Amygdala (tissue), 56 donors: Measurements from ENCODE around the gene EEIG1.
A peak's percentile ranks its signal among the peaks of the same experiment; 100 is the strongest.
"Not testable (repeated sequence)": the region's sequence is repeated elsewhere in the genome, so short reads cannot be mapped to it uniquely, and the experiment has no call there.

Experiments used
- DNase-seq, 56 donors: peaks; one replicate each; lab custom pipeline; 2025; lab: John Stamatoyannopoulos, UW

The EEIG1 gene

DNA sequence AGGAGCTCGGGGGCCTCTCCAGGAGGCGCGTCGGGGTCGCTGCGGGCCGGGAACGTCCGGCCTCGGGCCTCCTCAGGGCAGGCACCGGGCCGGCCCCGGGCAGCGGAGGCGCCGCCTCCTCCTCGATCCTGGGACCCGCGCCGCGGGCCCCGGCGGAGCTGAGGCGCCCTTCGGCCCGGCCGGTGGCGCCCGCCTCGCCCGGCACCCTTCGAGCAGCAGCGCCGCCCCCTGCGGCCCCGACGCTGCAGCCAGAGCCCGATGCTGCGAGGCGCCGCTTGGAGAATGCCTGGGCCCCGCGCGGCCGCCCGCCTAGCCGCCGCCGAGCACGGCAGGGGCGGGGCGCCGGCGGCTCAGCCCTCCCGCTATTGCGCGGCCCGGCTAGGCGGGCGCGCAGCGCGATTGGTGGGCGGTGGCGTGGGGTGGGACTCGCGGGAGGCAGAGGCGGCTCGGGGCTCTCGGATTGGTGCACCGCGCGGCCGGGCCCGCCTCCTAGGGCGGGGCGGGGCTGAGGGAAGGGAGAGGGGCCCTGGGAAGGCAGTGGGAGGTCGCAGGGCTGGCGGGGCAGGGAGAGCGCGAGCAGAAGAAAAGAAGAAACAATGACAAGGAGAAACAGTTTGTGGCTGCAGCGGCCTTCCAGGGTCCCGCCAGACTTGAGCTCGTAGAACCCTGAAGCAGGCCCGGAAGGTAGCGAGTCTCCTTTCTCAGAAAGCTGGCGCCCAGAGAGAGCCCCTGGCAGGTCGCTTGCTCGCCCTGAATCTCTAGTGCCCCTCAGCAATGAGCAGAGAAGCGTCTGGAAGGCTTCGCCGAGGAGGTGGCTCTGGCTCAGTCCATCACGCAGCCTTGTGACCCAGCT, at the start of gene EEIG1:
EEIG1 (minus strand) TSS at position 284 of the 853 bp plus-strand sequence. CDS start 852 bp downstream, outside the sequence.
- DNase-seq: peak in 54 of 56 donors; percentile 63 to 97 (median 93)

DNA sequence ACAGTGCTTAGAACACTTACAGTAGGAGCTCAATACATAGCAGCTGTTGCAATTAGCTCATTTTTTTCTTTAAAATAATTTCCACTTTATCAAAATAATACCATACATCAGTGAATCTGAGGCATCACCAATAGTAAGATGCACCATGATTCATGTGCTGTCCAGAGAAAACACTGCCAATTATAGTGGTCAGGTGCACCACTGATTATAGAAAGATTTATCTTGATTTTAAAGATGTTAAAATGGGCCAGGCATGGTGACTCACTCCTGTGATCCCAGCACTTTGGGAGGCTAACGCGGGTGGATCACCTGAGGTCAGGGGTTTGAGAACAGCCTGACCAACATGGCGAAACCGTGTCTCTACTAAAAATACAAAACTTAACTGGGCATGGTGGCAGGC, 46.9 kb upstream of the EEIG1 start:
- DNase-seq: no peak

DNA sequence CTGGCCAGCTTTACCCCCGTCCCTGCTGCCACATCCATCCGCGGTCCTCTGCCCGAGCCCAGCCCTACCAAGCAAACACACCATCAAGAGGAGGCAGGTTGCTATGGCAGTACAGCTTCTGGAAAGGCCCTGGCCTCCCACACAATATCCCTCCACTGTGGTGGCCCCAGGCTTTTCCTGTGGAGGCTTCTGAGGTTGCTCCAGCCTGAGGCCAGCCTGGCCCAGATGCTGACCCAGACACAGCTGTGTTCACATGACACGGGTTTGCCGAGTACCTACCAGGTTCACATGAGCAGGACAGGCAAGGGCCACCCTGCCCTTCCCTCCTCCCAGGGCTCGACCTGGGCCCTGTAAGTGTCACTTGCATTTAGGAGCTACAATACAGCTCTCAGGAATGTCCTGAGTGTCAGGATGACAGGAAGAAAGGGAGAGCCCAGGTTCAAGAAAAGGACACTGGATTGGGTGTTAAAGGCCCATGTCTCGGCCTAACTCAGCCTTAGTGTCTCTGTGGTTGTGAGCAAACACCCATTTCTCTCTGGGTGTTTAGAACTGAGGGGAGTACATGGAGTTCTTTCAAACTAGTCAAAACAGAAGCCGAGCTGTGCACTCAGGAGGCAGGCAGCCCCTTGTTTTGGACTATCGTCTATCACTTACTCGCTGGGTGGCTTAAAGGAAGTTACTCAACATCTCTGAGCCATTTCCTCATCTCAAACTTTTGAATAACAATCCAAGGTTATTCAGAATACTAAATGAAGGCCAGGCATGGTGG, 46.2 kb upstream of the EEIG1 start:
- DNase-seq: no peak

DNA sequence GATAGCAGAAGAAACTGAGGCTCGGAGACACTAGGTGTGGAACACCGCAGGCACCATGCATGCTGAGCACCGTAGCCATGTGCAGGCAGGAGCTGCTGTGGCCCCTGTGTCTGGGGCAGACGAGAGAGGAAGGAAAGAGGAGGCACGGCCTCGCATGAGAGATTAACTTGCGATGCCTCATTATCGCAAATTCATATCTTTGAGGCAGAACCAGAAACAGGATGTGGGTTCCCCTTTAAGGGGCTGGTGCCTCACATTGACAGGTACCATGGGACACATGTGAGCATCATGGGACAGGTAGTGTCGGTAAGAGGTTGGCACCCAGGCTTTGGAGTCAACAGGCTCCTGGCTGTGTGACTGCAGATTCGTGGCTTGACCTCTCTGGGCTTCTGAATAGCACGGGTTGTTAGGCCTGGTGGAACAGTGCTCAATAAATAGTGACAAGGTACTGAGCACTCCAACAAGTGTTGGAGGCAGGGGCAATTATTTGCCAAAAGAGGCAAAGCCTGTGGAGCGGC, 45.5 kb upstream of the EEIG1 start:
- no peak for DNase-seq

DNA sequence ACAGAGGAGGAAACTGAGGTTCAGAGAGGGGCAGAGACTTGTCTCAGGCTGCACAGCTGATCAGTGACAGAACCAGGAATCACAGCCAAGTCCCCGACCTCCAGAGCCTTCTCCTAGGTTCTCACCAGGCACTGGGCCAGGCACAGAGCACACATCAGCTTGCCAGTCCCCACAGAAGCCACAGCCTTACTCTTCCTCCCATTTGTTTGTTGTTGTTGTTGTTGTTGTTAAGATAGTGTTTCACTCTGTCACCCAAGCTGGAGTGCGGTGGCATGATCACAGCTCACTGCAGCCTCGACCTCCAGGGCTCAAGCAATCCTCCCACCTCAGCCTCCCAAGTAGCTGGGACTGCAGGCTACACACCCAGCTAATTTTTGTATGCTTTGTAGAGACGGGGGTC, 44.9 kb upstream of the EEIG1 start:
- no peak for DNase-seq

DNA sequence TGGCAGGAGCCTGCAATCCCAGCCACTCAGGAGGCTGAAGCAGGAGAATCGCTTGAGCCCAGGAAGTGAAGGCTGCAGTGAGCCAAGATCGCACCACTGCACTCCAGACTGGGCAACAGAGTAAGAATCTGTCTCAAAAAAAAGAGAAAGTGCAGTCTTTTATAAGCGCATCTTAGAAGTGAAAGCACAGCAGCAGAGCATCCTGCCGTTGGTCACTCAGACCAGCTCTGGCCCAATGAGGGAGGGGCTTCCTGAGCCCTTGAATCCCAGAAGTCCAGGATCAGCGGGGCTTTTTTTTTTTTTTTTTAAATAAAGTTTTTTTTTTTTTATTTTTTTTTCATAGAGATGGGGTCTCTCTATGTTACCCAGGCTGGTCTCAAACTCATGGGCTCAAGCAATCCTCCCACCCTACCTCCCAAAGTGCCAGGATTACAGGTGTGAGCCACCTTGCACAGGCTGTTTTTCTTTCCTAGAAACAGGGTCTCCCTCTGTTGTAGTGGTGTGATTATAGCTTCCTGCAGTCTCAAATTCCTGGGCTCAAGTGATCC, 44.0 kb upstream of the EEIG1 start:
- no peak for DNase-seq

DNA sequence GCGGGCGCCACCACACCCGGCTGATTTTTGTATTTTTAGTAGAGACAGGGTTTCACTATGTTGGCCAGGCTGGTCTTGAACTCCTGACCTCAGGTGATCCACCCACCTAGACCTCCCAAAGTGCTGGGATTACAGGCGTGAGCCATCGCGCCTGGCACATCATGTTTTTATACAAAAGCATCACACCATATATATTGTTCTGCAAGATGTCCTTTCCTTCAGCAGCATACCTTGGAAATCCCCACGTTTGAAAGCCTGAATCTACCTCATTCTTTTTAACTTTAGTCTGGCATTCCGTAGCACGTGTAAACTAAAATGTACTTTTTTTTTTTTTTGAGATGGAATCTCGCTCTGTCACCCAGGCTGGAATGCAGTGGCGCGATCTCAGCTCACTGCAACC, 42.9 kb upstream of the EEIG1 start:
- DNase-seq: not testable (repeated sequence)

DNA sequence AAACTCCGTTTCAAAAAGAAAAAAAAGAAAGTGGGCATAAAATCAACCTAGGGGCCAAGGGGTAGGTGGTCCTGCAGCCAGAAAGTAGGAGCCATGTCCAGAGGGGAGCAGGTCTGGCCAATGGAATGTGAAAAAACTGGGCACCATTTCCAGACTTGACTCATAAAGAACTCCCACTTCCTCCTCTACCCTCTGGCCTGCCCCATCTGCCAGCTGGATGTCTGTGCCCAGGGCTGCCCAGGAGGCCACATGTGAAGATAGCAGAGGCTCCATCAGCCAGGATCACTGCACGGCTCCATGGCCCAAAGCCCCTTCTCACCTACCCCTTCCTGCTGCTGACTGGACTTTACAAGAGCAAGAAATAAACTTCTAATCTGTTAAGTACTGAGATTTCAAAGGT, 42.1 kb upstream of the EEIG1 start:
- DNase-seq: no peak

DNA sequence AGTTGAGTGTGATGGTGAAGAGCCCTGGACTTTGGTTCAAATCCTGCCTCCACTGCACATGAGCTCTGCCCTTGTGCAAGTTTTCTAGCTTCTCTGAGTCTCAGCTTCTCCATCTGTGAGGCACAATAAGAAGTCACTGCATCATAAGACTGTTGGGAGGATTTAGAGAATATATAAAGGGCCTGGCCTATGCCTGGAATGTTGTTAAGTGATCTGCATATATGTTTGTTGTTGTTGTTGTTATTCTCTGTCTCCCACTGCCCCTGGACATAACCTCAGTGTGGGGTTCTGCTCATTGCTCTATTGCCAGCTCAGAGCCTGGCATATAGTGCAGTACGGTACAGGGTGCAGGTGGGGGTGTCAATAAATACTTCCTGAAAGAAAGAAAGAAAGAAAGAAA, 40.3 kb upstream of the EEIG1 start:
- no peak for DNase-seq

DNA sequence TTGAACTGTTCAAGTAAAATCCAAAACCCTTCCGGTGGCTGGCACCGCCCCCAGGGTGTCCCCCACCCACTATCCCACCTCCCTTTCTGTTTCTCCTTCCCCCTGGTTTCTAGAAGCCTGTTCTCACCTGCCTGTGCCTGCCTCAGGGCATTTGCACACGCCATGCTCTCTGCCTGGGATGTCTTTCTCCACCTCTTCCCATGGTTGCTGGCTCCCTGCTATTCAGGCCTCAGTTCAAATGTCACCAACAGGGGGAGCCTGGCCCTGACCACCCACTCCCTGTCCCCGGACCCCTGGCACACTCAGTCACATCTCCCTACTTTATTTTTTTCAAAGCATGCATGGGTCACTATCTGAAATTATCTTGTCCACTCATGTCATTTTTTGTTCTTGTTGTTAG, 39.9 kb upstream of the EEIG1 start:
- DNase-seq: no peak

DNA sequence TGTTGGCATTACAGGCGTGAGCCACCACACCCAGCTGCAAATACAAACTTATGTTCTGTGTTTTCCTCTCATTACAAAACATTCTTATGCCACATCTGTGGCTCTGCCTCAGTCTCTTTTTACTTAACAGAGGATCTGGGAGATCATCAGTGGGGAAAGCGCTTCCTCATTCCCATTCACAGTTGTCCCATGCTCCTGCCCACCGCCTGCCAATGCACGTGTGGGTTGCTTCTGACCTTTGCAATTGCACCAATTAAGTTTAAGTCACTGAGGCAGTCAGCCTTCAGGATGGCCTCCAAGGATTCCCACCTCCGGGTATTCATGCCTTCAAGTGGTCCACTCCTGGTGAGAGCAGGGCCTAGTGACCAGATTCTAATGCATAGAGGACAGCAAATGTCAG, 34.9 kb upstream of the EEIG1 start:
- DNase-seq: no peak

DNA sequence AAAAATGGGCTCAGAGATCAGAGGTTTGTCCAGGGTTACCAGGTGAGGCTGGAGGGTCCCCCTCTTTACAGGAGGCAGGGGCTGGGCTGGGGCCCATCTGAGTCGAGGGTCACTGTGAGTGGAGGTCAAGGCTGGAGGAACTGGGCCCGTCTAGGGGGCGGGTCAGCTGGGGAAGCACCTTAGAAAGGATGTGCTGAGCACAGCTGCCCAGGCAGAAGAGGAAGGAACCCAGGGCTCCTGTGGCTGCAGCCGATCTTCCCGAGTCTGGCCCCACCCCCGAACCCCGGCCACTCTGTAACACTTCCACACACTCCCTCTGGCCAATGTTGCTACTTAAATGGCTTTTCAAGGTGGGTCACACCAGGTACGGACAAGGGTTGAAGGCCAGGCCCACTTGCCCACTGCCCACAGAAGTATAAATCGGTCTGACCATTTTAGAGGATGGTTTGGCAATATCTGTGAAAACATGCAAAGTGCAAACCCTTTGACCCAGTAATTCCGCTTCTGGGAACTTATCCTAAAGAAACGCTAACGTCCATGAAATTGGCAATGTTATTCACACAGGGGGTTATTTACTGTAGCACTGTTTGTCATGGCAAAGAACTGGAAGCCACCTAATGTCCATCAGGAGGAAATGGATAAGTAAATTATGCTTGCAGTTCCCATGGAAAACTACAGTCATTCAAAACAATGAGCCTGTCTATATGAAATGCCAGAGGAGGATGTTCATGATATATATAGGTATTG, 30.5 kb upstream of the EEIG1 start:
- peak in 4 of 56 donors; percentile 3 to 14 (median 10) for DNase-seq

DNA sequence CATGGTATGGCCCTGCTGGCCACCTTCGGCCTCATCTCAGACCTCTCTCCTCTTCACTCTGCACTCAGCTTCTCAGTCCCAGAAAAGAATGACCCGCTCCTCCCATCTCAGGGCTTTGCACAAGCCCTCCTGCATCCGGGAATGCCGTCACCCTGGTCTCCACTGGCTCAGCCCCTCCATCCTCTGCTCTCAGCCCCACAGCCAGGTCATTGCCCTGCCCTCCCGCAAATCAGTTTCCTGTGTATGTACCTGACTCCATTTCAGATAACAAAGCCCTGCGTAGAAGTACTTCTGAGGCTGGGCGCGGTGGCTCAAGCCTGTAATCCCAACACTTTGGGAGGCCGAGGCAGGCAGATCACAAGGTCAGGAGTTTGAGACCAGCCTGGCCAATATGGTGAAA, 28.9 kb upstream of the EEIG1 start:
- no peak for DNase-seq

DNA sequence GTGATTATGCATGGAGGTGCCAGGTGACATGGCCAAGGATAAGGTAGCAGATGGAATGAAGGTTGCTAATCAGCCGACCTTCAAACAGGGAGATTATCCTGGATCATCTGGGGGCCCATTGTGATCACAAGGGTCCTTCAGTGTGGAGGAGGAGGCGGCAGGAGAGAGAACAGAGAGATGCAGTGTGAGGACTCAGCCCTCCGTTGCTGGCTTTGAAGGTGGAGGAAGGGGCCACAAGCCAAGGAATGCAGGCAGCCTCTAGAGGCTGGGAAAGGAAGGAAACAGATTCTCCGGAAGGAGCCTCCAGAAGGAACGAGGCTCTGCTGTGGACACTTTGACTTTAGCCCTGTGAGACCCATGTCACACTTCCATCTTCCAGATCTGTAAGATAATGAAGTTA, 27.4 kb upstream of the EEIG1 start:
- no peak for DNase-seq

DNA sequence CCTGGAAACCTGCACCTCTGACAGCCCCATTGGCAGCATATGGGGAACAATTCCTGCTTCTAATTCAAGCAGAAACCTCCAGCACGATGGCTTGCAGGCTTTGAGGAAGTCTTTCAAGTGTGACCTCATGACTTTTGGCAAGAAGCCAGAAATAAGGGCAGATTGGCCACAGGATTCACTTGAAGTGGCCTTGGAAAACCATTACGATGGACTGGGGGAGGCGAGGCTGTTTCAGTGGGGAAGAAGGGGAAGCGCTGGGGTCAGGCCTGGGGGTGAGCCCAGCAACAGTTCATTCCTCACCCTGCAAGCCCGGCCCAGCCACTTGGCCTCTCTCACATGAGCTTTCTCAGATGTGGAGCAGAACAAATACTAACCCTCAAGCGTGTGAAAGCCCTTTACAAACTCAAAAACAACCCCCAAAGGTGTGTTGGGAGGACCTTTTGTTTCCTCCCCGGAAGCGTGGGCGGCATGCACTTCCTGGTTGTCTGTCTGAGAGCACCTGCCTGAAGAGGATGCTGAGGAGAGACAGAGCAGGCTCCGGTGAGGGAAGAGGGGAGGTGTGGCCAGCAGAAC, 26.9 kb upstream of the EEIG1 start:
- DNase-seq: peak in 6 of 56 donors; percentile 3 to 30 (median 12)

DNA sequence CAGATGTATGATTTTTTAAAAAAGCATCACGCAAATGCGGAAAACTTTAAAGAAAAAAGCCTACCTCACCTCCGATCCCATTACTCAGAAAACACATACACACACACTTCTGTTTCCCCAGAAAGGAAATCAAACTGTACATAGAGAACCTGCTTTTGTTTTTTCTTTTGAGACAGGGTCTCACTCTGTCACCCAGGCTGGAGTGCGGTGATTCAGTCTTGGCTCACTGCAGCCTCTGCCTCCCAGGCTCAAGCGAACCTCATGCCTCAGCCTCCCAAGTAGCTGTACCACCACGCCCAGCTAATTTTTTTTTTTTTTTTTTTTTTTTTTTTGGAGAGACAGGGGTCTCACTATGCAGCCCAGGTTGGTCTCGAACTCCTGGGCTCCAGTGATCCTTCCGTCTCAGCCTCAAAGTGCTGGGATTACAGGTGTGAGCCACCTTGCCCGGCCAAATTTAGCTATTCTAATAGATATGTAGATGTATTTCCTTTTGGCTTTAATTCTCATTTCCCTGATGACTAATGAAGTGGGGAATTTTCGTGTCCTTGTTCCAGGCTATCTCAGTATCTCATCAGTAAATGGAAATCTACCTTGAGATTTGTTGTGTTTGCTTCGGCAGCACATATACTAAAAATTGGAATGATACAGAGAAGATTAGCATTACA, 25.7 kb upstream of the EEIG1 start:
- no peak for DNase-seq

DNA sequence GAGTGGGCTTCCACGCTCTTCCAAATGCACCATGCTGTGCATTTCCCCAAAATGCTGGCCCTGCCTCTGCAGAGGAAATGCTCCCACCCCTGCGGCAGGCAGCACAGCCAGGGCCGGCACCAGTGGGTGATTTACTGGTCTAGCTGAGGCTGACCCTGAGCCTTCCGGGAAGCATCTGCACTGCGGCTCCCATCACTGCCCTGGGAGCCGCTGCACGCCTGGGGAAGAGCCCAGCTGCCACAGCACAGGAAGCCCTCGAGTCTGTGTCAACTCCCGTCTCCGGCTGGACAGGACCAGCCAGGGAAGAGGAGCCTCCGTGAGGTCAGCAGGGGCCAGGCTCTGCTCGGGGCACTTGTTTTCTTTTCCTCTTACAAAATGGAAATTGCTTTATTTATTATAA, 25.1 kb upstream of the EEIG1 start:
- DNase-seq: no peak

DNA sequence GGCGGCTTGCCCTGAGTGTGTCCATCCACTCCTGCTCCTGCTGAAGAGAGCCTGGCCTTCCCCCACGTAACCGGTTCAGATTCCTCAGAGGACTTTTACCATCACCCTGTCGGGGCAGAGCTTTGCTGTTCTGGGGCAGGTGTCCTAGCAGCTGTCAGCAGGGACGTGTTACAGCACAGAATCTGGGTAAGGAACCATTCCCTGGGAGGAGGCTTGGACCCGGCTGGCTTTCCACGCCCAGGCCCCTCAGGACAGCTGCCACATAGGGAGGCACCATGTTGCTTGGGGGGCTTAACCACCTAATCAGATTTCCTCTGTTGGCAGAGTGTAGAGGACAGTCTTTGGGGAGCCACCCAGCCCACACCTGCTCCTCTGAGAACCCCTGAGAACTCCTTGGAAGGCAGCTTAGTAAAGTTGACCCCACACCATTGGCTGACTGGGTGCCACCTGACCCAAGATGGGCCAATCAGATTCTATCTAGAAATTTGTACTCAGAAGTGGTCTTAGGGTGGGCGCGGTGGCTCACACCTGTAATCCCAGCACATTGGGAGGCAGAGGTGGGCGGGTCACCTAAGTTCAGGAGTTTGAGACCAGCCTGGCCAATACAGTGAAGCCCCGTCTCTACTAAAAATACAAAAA, 23.3 kb upstream of the EEIG1 start:
- DNase-seq: no peak

DNA sequence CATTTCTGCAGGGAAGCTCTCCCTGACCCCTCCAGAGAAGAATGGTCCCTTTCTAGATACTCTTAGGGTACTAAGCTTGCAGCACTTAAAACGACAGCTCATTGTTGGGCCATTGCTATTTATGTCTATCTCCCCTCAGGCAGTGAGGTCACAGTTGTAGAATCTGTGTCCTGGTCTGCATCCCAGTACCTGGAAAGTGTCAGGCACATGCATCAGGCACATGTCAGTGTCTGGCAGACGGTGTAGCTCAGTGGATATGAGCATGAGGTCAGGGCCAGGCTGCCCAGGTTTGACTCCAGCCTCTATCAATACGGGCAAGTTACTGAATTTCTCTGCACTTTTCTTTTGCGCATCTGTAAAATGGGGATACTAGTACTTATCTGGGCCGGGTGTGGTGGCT, 22.2 kb upstream of the EEIG1 start:
- DNase-seq: no peak
